Lung (tissue), 12 donors: Measurements from ENCODE around the gene EFNA2. TPM values are rescaled to one million over a fixed set of nuclear protein-coding genes. Genes with fewer than 3 reads are reported as not detected.
A peak's percentile ranks its signal among the peaks of the same experiment; 100 is the strongest.

Experiments used
- ATAC-seq: fragments of 200-7000 bp; cut with Tn5 transposase; one replicate; pipeline ENCODE4 v1.9.1; 2020; ENCODE audit warnings: moderate number of reproducible peaks; ENCODE audit not compliant: insufficient read depth, low FRiP score
- DNase-seq, 3 donors: peaks; one replicate each; pipeline ENCODE4 v3.0.0-alpha.2; 2013 to 2017
- H3K27ac ChIP-seq, 2 donors: one replicate each; pipeline ENCODE4 v1.5.1; 2013; ENCODE audit warnings: mild to moderate bottlenecking in 2 of 2, moderate library complexity in 2 of 2, control low read depth in 1 of 2, inconsistent platforms in 1 of 2, low read depth in 1 of 2, low read length in 1 of 2
- H3K27me3 ChIP-seq, 3 donors: one replicate each; pipeline ENCODE4 v1.5.1; 2013; ENCODE audit warnings: low read length in 2 of 3; ENCODE audit not compliant: control insufficient read depth in 3 of 3, insufficient read depth in 3 of 3
- H3K36me3 ChIP-seq, 4 donors: one replicate each; pipeline ENCODE4 v1.5.1; 2013; ENCODE audit warnings: low read length in 4 of 4, mild to moderate bottlenecking in 1 of 4, moderate library complexity in 1 of 4; ENCODE audit not compliant: control insufficient read depth in 4 of 4, insufficient read depth in 4 of 4
- H3K4me1 ChIP-seq, 5 donors: one replicate each; pipeline ENCODE4 v1.5.1; 2013; ENCODE audit warnings: low read length in 5 of 5, mild to moderate bottlenecking in 2 of 5, moderate library complexity in 1 of 5; ENCODE audit not compliant: control insufficient read depth in 5 of 5, insufficient read depth in 5 of 5
- H3K4me3 ChIP-seq: one replicate; pipeline ENCODE4 v1.5.1; 2013; ENCODE audit warnings: mild to moderate bottlenecking, control low read depth, moderate library complexity
- H3K9ac ChIP-seq, 2 donors: one replicate each; pipeline ENCODE4 v1.5.1; 2013; ENCODE audit warnings: low read length in 2 of 2, control low read depth in 1 of 2; ENCODE audit not compliant: insufficient read depth in 1 of 2
- H3K9me3 ChIP-seq, 4 donors: one replicate each; pipeline ENCODE4 v1.5.1; 2013; ENCODE audit warnings: low read length in 3 of 4, mild to moderate bottlenecking in 1 of 4, moderate library complexity in 1 of 4; ENCODE audit not compliant: control insufficient read depth in 4 of 4, insufficient read depth in 3 of 4
- WGBS, 2 donors: extraction: QIAGEN DNeasy Blood & Tissue Kit; methylation state at CpG; one replicate each; pipeline ENCODE4 v1.1.7; 2013; 5-methylcytosine and 5-hydroxymethylcytosine counted together
- polyA plus RNA-seq, 2 donors: library from polyadenylated mRNA; stranded (reverse); fragments of 200-250 nt; gene quantifications; one replicate each; pipeline ENCODE4 v1.2.1, GENCODE V29; 2013
- total RNA-seq, 2 donors: library from RNA; depleted of rRNA in 1 of 2; stranded (reverse); fragments of >200 nt in 1 of 2; gene quantifications; one replicate each; pipeline ENCODE4 v1.2.1, GENCODE V29; 2014 to 2021
- TF ChIP-seq, protein P1 (sequence below): IDR thresholded peaks from 2 replicates; pipeline ENCODE4 v1.5.1; 2012; ENCODE audit warnings: mild to moderate bottlenecking; ENCODE audit errors: control extremely low read depth, extremely low read depth
- donor health status: control.
- donor health status: control.
- donor health status: Bipolar disorder and iron deficiency.
- donor health status: healthy.
- donor health status: DM: yes; HTN: yes; CAD: no.

Gene EFNA2
- total and polyA plus RNA-seq, 4 donors = 0.37 TPM; not detected in 3

DNA sequence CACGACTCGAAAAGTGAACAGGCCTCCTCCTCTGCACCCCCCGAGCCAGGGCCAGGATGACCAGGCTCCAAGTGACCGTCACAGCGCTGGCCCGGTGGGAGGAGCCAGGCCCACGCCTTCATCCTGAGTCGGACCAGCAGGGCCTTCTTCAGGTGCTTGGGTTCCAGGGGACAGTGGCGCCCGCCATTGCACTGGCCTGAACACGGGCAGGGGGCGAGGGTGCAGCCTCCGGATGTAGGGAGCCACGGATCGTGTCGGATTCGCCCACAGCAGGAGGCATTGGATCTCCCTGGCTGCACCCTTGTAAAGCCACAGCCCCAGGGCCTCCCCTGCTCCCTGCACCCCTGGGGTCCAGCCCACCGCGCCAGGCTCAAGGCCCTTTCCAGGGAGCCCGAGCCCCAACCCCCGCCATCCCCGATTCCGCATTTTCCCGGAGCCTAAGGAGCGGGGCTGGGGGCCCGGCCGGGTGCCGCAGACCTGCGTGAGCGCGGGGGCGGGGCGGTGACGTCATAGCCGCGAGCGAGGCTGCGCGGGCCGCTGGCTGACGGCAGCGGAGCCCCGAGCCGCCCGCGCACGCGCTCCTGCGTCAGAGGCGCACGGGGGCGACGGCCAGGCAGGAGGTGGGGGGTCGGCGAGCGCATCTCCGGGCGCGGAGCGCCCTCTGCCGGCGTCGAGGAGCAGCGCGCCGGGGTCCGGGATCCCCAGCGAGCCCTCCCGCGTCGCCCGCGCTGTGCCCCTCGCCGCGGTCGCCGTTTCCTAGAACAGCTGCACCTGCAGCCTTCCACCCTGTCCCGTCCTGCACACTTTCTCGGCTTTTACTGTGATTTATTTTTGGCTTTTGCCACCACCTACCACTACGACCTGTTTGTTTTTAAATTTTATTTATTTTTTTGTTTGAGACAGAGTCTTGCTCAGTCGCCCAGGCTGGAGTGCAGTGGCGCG is 45.6 kb upstream of the EFNA2 start:
- Histone ChIP-seq H3K9ac (no peak overlapping the region), H3K4me3 (no peak overlapping the region), H3K36me3 (peaks cover 0 to 4% (median 0%) of the 10 kb centered on the region in 4 donors), H3K27ac (peak overlapping the region; percentile 70 to 80), H3K27me3 (no peaks in the 10 kb centered on the region), H3K9me3 (no peaks in the 10 kb centered on the region), H3K4me1 (peaks cover 0 to 43% (median 22%) of the 10 kb centered on the region in 5 donors)
- 11 to 14% methylated on average over 64 to 84 of the region's 84 CpGs for WGBS, 2 donors
- TF ChIP-seq, protein P1, sequence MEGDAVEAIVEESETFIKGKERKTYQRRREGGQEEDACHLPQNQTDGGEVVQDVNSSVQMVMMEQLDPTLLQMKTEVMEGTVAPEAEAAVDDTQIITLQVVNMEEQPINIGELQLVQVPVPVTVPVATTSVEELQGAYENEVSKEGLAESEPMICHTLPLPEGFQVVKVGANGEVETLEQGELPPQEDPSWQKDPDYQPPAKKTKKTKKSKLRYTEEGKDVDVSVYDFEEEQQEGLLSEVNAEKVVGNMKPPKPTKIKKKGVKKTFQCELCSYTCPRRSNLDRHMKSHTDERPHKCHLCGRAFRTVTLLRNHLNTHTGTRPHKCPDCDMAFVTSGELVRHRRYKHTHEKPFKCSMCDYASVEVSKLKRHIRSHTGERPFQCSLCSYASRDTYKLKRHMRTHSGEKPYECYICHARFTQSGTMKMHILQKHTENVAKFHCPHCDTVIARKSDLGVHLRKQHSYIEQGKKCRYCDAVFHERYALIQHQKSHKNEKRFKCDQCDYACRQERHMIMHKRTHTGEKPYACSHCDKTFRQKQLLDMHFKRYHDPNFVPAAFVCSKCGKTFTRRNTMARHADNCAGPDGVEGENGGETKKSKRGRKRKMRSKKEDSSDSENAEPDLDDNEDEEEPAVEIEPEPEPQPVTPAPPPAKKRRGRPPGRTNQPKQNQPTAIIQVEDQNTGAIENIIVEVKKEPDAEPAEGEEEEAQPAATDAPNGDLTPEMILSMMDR = peak; percentile 79
- DNase-seq (peak; percentile 90 to 95 (median 92)), ATAC-seq (no peak)

DNA sequence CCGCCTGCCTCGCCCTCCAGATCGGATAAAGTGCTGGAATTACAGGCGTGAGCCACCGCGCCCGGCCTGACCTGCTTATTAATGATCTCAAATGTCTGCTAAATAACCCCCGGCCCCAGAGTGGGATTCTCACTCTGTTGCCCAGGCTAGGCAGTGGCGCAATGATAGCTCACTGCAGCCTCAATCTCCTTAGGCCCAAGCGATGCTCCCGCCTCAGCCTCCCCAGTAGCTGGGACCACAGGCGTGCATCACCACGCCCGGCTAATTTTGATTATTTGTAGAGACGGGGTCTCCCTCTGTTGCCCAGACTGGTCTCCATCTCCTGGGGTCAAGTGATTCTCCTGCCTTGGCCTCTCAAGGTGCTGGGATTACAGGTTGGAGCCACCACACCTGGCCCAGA is 44.7 kb upstream of the EFNA2 start:
- ATAC-seq = no peak
- no peak overlapping the region for H3K4me3 ChIP-seq
- H3K27ac ChIP-seq = no peak overlapping the region
- H3K9me3 ChIP-seq = no peaks in the 10 kb centered on the region
- peak in 1 of 3 donors; percentile 11 for DNase-seq
- no peak overlapping the region for H3K9ac ChIP-seq
- TF ChIP-seq, protein P1 = no peak
- H3K4me1 ChIP-seq = peaks cover 0 to 47% (median 24%) of the 10 kb centered on the region in 5 donors
- H3K36me3 ChIP-seq = peaks cover 0 to 4% (median 0%) of the 10 kb centered on the region in 4 donors
- H3K27me3 ChIP-seq = no peaks in the 10 kb centered on the region
- 59 to 61% methylated on average over 15 of the region's 15 CpGs for WGBS, 2 donors

DNA sequence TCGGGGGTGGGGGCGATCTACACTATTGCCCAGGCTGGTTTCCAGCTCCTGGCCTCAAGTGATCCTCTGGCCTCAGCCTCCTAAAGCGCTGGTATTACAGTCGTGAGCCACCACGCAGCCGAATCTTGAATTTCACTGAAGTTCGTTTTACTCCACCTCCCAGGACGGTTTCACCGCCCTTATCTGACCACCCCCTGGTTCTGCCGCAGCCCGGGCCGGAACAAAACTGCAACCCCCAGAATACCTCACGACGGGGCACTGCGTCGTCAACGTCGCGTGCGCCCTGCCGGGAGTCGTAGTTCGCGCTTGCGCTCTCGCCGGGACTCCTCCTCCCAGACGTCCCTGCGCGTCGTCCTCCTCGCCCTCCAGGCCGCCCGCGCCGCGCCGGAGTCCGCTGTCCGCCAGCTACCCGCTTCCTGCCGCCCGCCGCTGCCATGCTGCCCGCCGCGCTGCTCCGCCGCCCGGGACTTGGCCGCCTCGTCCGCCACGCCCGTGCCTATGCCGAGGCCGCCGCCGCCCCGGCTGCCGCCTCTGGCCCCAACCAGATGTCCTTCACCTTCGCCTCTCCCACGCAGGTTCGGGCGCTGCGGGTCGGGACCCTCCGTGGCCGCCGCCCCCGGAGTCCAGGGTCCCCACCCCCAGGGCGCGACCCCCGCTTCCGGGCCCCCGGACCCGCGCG is 44.1 kb upstream of the EFNA2 start, which contains the start of gene ATP5F1D:
ATP5F1D (plus strand) TSS at position 335 of the 679 bp plus-strand sequence; CDS start at position 435, 100 bp downstream.
- DNase-seq (peak; percentile 94 to 97 (median 95)), ATAC-seq (peak; percentile 76)
- TF ChIP-seq, protein P1 = no peak
- Histone ChIP-seq H3K27ac (peak within 1 kb of the TSS; percentile 88 to 94), H3K9me3 (no peaks in the 10 kb centered on the region), H3K9ac (peak within 1 kb of the TSS in 1 of 2 donors; percentile 49), H3K4me3 (peak within 1 kb of the TSS; percentile 93), H3K4me1 (peaks cover 0 to 47% (median 30%) of the 10 kb centered on the region in 5 donors), H3K27me3 (no peaks in the 10 kb centered on the region), H3K36me3 (peaks cover 0 to 4% (median 0%) of the 10 kb centered on the region in 4 donors)
- WGBS, 2 donors = 1% methylated on average over 64 to 79 of the region's 79 CpGs
